ENCODE measurements around the gene SYNGR4. TPM values are rescaled to one million over a fixed set of nuclear protein-coding genes. Genes with fewer than 3 reads are reported as not detected.
A peak's percentile ranks its signal among the peaks of the same experiment; 100 is the strongest.
"Not testable (repeated sequence)": the region's sequence is repeated elsewhere in the genome, so short reads cannot be mapped to it uniquely, and the experiment has no call there.

SYNGR4 gene
- not detected in 2 replicates for total RNA-seq

- peaks cover 12% of the 10 kb centered on the region for H3K4me1 Mint-ChIP-seq (ENCODE audit: low read depth)
- intact Hi-C loops (cut with micrococcal nuclease): loop anchor here (1.0 to 2.0 kb wide), 5 partner anchors 27 to 147 kb away; partner anchors contain the start of genes KDELR1 and LMTK3
- peaks cover 3% of the 10 kb centered on the region for H3K36me3 Mint-ChIP-seq (ENCODE audit: low read depth)
- H3K27ac Mint-ChIP-seq: peak within 1 kb of the TSS; percentile 90
- DNase-seq (ENCODE audit: low spot score): peak; percentile 99
- H3K27me3 Mint-ChIP-seq (ENCODE audit: low read depth): no peaks in the 10 kb centered on the region
- H3K4me3 Mint-ChIP-seq (ENCODE audit: low read depth): peak within 1 kb of the TSS; percentile 78
- no peaks in the 10 kb centered on the region for H3K9me3 Mint-ChIP-seq
Observed at GRCh38 chr19:48363810-48364597, at the start of gene SYNGR4, which contains the start of gene TMEM143. Gene SYNGR4 (plus strand): TSS chr19:48364367. CDS start chr19:48365843, 1,476 bp downstream. Gene TMEM143 (minus strand): TSS chr19:48363940. CDS start chr19:48363920, 20 bp downstream.

DNA sequence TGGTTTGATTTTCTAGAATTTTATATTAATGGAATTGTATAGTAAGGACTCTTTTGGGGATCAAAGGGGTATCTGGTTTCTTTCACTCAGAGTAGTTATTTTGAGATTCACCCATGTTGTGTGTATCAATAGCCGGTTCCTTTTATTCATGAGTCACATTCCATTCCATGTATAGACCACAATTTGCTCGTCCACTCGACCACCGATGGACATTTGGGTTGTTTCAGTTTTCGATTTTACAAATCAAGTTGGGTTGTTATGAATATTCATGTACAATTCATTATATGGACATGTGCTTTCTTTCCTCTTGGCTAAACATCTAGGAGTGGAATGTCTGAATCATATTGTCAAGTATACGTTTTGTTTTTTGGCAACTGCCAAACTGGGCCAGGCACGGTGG is 48.5 kb upstream of the SYNGR4 start:
- DNase-seq (ENCODE audit: low spot score): no peak
- Mint-ChIP-seq H3K27ac (no peak overlapping the region), H3K4me1 (ENCODE audit: low read depth) (peaks cover 9% of the 10 kb centered on the region), H3K9me3 (no peaks in the 10 kb centered on the region), H3K27me3 (ENCODE audit: low read depth) (no peaks in the 10 kb centered on the region), H3K36me3 (ENCODE audit: low read depth) (no peaks in the 10 kb centered on the region), H3K4me3 (ENCODE audit: low read depth) (no peak overlapping the region)
- intact Hi-C loops (cut with micrococcal nuclease): no loop called here

- H3K9me3 Mint-ChIP-seq; H3K27me3 Mint-ChIP-seq (ENCODE audit: low read depth); intact Hi-C loops (cut with micrococcal nuclease); DNase-seq (ENCODE audit: low spot score); H3K4me3 Mint-ChIP-seq (ENCODE audit: low read depth); H3K36me3 Mint-ChIP-seq (ENCODE audit: low read depth); H3K27ac Mint-ChIP-seq: not testable (repeated sequence)
- H3K4me1 Mint-ChIP-seq (ENCODE audit: low read depth): peaks cover 19% of the 10 kb centered on the region
Observed at GRCh38 chr19:48317708-48317960, 46.5 kb upstream of the SYNGR4 start.

DNA sequence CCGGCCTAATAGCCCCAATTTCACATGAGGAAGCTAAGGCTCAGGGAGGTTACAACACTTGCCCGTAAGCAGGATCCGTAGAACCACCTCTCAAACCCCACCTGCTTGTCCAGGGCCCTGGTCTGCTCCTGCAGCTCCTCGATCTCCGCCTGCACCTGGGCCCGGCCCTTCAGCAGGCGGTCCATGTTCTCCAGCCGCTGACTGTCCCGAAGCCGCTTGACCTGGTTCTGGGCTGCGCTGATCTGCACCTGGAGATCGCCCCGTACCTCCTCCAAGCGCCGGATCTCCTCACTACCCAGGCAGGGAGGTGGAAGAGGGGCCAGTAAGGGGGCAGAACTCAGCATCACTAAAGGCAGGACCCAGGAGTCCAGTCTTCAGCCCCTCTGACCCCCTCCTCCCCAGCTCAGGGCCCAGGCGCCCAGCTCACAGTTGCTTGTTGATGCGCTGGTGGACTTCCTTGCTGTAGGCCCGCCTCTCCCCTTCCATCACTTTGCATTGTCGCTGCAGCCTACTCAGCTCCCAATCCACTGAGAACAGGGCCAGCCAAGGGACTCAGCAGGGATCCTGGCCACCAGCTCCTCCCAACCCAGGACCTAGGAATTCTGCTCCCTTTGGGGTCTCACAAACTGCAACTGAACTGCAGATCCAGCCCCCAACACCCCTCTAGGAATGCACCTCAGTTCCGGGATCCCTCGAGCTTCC is 45.7 kb upstream of the SYNGR4 start:
- no peak for DNase-seq (ENCODE audit: low spot score)
- Mint-ChIP-seq H3K9me3 (no peaks in the 10 kb centered on the region), H3K4me3 (ENCODE audit: low read depth) (no peak overlapping the region), H3K36me3 (ENCODE audit: low read depth) (no peaks in the 10 kb centered on the region), H3K27ac (no peak overlapping the region), H3K27me3 (ENCODE audit: low read depth) (no peaks in the 10 kb centered on the region), H3K4me1 (ENCODE audit: low read depth) (peaks cover 24% of the 10 kb centered on the region)
- intact Hi-C loops (cut with micrococcal nuclease): no loop called here

DNA sequence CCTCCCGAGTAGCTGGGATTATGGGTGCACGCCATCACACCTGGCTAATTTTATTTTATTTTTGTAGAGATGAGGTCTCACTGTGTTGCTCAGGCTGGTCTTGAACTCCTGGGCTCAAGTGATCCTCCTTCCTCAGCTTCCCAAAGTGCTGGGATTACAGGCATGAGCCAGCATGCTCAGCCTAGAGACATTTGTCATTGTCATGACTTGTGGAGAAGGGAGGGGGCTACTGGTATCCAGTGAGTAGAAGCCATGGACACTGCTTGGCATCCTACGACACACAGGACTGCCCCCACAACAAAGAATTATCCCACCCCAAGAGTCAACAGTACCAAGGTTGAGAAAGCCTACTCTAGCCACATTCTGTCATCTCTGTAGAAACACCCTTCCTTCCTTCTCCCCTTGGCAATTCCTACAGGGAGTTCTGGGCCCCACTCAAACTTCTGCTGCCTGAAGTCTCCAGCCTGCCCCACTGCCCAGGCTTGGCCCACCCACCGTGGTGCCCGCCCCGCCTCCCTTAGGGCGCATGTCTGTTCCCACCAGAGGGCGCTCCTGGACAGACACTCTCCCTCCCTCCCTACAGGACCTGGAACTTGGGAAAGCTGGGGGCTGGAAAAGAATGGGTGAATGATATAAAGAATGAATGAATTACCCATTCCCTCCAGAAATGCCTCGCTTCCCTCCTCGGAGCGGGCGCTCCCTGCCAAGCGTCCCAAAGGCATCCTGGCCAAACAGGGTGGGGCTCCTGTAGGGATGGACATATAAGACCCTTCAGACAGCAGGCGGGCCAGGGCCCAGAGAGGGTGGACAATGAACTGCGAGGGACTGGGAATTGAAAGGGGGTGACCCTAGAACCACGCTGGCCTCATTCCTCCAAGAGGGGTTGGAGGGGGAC is 44.3 kb upstream of the SYNGR4 start:
- Mint-ChIP-seq H3K36me3 (ENCODE audit: low read depth) (no peaks in the 10 kb centered on the region), H3K4me1 (ENCODE audit: low read depth) (peaks cover 34% of the 10 kb centered on the region), H3K4me3 (ENCODE audit: low read depth) (peak overlapping the region; percentile 15), H3K9me3 (no peaks in the 10 kb centered on the region), H3K27me3 (ENCODE audit: low read depth) (no peaks in the 10 kb centered on the region), H3K27ac (peak overlapping the region; percentile 69)
- peak; percentile 65 for DNase-seq (ENCODE audit: low spot score)
- intact Hi-C loops (cut with micrococcal nuclease): loop anchor here (2.0 to 10.0 kb wide), 6 partner anchors 43 to 552 kb away; partner anchors contain the start of genes CARD8, DBP, GRWD1 and LMTK3

DNA sequence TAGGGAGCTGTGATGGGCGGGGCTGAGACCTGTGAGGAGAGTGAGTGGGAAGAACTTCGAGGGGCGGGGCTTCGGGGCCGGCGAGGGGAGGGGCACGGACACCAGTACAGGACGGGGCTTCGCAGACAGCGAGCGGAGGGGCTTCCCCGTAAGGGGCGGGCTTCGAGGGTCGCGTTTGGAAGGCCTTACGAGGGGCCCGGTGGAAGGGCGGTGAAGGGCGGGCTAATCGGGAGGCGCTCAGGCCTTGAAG is 42.9 kb upstream of the SYNGR4 start:
- intact Hi-C loops (cut with micrococcal nuclease): loop anchor here (2.0 to 10.0 kb wide), 6 partner anchors 42 to 551 kb away; partner anchors contain the start of genes CARD8, DBP, GRWD1 and LMTK3
- H3K4me3 Mint-ChIP-seq (ENCODE audit: low read depth): peak overlapping the region; percentile 89
- peaks cover 10% of the 10 kb centered on the region for H3K36me3 Mint-ChIP-seq (ENCODE audit: low read depth)
- H3K27ac Mint-ChIP-seq: peak overlapping the region; percentile 98
- no peaks in the 10 kb centered on the region for H3K9me3 Mint-ChIP-seq
- H3K27me3 Mint-ChIP-seq (ENCODE audit: low read depth): no peaks in the 10 kb centered on the region
- DNase-seq (ENCODE audit: low spot score): peak; percentile 96
- peaks cover 38% of the 10 kb centered on the region for H3K4me1 Mint-ChIP-seq (ENCODE audit: low read depth)

DNA sequence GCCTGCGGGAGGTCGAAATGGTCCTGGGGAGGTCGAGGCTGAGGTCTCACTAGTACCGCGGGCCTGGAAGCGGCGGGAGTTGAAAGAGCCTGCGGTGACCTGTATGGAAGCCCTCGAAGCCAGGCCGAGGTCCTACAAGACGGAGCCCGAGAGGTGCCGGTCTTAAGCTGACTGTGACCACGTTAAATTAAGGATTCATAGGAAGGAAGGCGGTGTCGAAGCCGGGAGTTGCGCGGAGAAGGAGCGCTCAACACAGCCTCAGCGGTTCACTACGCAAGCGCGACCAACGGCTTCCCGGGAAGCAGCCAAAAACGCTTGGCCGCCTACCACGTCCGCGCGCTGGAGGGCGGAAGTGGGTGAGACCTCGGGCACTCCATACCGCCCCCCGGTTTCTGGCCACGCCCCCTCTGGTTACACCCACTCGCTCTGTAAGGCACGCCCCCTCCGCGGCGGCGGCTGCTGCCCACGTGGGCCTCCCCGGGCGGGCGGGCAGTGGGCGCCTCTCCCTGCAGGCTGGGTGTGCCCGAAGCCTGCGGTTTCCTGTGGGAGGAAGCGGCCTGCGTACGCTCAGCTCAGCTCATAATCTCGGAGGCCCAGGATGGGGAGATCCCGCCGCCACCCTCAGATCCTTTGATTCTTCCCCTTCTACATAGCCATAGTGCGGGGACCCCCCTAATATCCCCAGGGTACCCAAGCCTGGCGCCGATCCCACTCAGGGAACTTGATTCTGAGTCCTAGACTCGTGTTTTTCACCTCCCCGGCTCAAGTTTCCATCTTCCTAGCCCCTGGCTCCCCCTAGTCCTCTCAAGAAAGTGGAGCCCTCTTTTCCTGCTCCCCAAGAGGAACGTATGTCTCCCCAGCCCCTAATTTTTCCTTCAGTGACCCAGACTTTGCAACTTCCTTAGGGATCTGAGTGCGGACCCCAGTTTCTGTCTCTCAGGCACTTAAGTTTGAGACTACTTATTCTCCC is 42.3 kb upstream of the SYNGR4 start:
- peaks cover 16% of the 10 kb centered on the region for H3K36me3 Mint-ChIP-seq (ENCODE audit: low read depth)
- peaks cover 40% of the 10 kb centered on the region for H3K4me1 Mint-ChIP-seq (ENCODE audit: low read depth)
- H3K4me3 Mint-ChIP-seq (ENCODE audit: low read depth): peak overlapping the region; percentile 89

GRCh38 chr19:48325265-48325910 is 38.8 kb upstream of the SYNGR4 start, which contains the start of gene EMP3:
Gene EMP3 (plus strand): TSS chr19:48325552. CDS start chr19:48326845, 1,293 bp downstream.
- Mint-ChIP-seq H3K4me1 (ENCODE audit: low read depth) (peaks cover 56% of the 10 kb centered on the region), H3K4me3 (ENCODE audit: low read depth) (peak within 1 kb of the TSS; percentile 93)
- DNase-seq (ENCODE audit: low spot score): peak; percentile 85

More for the DNA sequence above, 42.3 kb upstream of the SYNGR4 start:
- no peaks in the 10 kb centered on the region for H3K9me3 Mint-ChIP-seq
- DNase-seq (ENCODE audit: low spot score): peak; percentile 100
- H3K27me3 Mint-ChIP-seq (ENCODE audit: low read depth): no peaks in the 10 kb centered on the region
- H3K27ac Mint-ChIP-seq: peak overlapping the region; percentile 98
- intact Hi-C loops (cut with micrococcal nuclease): loop anchor here (1.0 to 10.0 kb wide), 7 partner anchors 10 to 550 kb away; partner anchors contain the start of genes CARD8, DBP, GRWD1 and LMTK3

GRCh38 chr19:48329167-48329891 is 34.8 kb upstream of the SYNGR4 start:
- Mint-ChIP-seq H3K36me3 (ENCODE audit: low read depth) (peaks cover 67% of the 10 kb centered on the region), H3K4me3 (ENCODE audit: low read depth) (peak overlapping the region; percentile 80), H3K9me3 (peaks cover 3% of the 10 kb centered on the region), H3K27me3 (ENCODE audit: low read depth) (no peaks in the 10 kb centered on the region), H3K4me1 (ENCODE audit: low read depth) (peaks cover 57% of the 10 kb centered on the region), H3K27ac (peak overlapping the region; percentile 84)
- intact Hi-C loops (cut with micrococcal nuclease): loop anchor here (10.0 kb wide), 1 partner anchor 305 kb away; the partner anchor contains the start of gene DBP
- DNase-seq (ENCODE audit: low spot score): peak; percentile 35

More at GRCh38 chr19:48325265-48325910, 38.8 kb upstream of the SYNGR4 start, which contains the start of gene EMP3:
- peaks cover 3% of the 10 kb centered on the region for H3K9me3 Mint-ChIP-seq
- H3K27me3 Mint-ChIP-seq (ENCODE audit: low read depth): no peaks in the 10 kb centered on the region
- peaks cover 49% of the 10 kb centered on the region for H3K36me3 Mint-ChIP-seq (ENCODE audit: low read depth)
- intact Hi-C loops (cut with micrococcal nuclease): loop anchor here (10.0 kb wide), 1 partner anchor 309 kb away; the partner anchor contains the start of gene DBP
- H3K27ac Mint-ChIP-seq: peak within 1 kb of the TSS; percentile 94

DNA sequence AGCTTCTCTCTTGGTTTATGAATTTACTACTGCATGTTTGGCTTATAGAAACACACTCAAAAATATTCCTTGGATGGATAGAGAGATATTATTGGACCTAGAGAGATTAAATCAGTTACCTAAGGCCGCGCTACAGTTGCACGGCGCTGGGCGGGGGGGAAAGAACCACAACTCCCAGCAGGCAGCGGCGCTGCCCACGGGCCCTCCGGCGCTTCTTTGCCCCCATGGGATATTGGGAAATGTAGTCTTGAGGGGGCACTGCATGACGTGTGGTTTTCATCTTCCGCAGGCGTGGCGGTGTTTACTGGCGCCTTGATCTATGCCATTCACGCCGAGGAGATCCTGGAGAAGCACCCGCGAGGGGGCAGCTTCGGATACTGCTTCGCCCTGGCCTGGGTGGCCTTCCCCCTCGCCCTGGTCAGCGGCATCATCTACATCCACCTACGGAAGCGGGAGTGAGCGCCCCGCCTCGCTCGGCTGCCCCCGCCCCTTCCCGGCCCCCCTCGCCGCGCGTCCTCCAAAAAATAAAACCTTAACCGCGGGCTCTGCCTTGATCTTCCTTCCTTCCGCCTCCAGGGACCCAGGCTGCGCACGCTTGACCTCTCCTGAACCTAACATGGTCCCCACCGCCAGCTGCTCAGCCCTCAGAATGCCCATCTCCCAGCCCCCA is 34.0 kb upstream of the SYNGR4 start:
- Mint-ChIP-seq H3K4me1 (ENCODE audit: low read depth) (peaks cover 58% of the 10 kb centered on the region), H3K36me3 (ENCODE audit: low read depth) (peaks cover 66% of the 10 kb centered on the region), H3K4me3 (ENCODE audit: low read depth) (peak overlapping the region; percentile 80), H3K27me3 (ENCODE audit: low read depth) (no peaks in the 10 kb centered on the region), H3K27ac (peak overlapping the region; percentile 84), H3K9me3 (peaks cover 3% of the 10 kb centered on the region)
- intact Hi-C loops (cut with micrococcal nuclease): loop anchor here (2.0 to 5.0 kb wide), 2 partner anchors 33 to 67 kb away; partner anchors contain the start of gene TMEM143
- DNase-seq (ENCODE audit: low spot score): peak; percentile 84
